Activated gamma-delta T cell treated with Interleukin-2 at 50 U/mL for 16 hours (primary cell): ENCODE results near the gene COA6.
"Not testable (repeated sequence)": the region's sequence is repeated elsewhere in the genome, so short reads cannot be mapped to it uniquely, and the experiment has no call there.

Experiments used
- DNase-seq: peaks from one replicate; pipeline ENCODE4 v3.0.0-alpha.2; 2020

COA6 gene

GRCh38 chr1:234371414-234371813 lies 1.8 kb upstream of the COA6 start:
- no peak for DNase-seq

GRCh38 chr1:234372011-234372757 lies 1.1 kb upstream of the COA6 start:
- DNase-seq = no peak

- DNase-seq = no peak
Observed at GRCh38 chr1:234373959-234374254, 651 bp downstream of the COA6 start.

- DNase-seq = no peak
Observed at GRCh38 chr1:234375672-234376071, 2.4 kb downstream of the COA6 start.

GRCh38 chr1:234379591-234380109 lies 6.4 kb downstream of the COA6 start:
- not testable (repeated sequence) for DNase-seq

GRCh38 chr1:234381699-234382555 lies 8.7 kb downstream of the COA6 start:
- no peak for DNase-seq

- DNase-seq = no peak
Observed at GRCh38 chr1:234386122-234386521, 12.9 kb downstream of the COA6 start.

- no peak for DNase-seq
Observed at GRCh38 chr1:234388094-234388493, 14.8 kb downstream of the COA6 start.

GRCh38 chr1:234393190-234393589 lies 19.9 kb downstream of the COA6 start:
- DNase-seq = no peak

- no peak for DNase-seq
Observed at GRCh38 chr1:234395297-234395696, 22.0 kb downstream of the COA6 start.

GRCh38 chr1:234396092-234396491 lies 22.8 kb downstream of the COA6 start:
- DNase-seq = no peak

GRCh38 chr1:234396871-234397270 lies 23.6 kb downstream of the COA6 start:
- DNase-seq = no peak

- DNase-seq = no peak
Observed at GRCh38 chr1:234397732-234398131, 24.5 kb downstream of the COA6 start.

- no peak for DNase-seq
Observed at GRCh38 chr1:234398849-234399381, 25.7 kb downstream of the COA6 start.

GRCh38 chr1:234399515-234399914 lies 26.3 kb downstream of the COA6 start:
- DNase-seq = not testable (repeated sequence)

GRCh38 chr1:234400773-234401172 lies 27.5 kb downstream of the COA6 start:
- no peak for DNase-seq

GRCh38 chr1:234401658-234402057 lies 28.4 kb downstream of the COA6 start:
- no peak for DNase-seq

- no peak for DNase-seq
Observed at GRCh38 chr1:234402939-234403338, 29.7 kb downstream of the COA6 start.

GRCh38 chr1:234405676-234406075 lies 32.4 kb downstream of the COA6 start:
- no peak for DNase-seq

- DNase-seq = no peak
Observed at GRCh38 chr1:234406871-234407270, 33.6 kb downstream of the COA6 start.

- no peak for DNase-seq
Observed at GRCh38 chr1:234408757-234409156, 35.5 kb downstream of the COA6 start.

GRCh38 chr1:234409328-234409727 lies 36.1 kb downstream of the COA6 start:
- no peak for DNase-seq

GRCh38 chr1:234412830-234413229 lies 39.6 kb downstream of the COA6 start:
- no peak for DNase-seq

GRCh38 chr1:234413485-234413884 lies 40.2 kb downstream of the COA6 start:
- DNase-seq = no peak
